ENCODE results near the gene TAX1BP1.
A peak's percentile ranks its signal among the peaks of the same experiment; 100 is the strongest.

Gene TAX1BP1

GRCh38 chr7:27871086-27871485 lies 131.1 kb downstream of the TAX1BP1 start:
- H3K4me3 ChIP-seq (ENCODE audit: low read depth, low read length): no peak overlapping the region
- no peak for DNase-seq (ENCODE audit: low read depth, low spot score)
- CTCF ChIA-PET: no interaction called here
- POLR2A ChIA-PET: no interaction called here
- TF ChIP-seq, protein P1, sequence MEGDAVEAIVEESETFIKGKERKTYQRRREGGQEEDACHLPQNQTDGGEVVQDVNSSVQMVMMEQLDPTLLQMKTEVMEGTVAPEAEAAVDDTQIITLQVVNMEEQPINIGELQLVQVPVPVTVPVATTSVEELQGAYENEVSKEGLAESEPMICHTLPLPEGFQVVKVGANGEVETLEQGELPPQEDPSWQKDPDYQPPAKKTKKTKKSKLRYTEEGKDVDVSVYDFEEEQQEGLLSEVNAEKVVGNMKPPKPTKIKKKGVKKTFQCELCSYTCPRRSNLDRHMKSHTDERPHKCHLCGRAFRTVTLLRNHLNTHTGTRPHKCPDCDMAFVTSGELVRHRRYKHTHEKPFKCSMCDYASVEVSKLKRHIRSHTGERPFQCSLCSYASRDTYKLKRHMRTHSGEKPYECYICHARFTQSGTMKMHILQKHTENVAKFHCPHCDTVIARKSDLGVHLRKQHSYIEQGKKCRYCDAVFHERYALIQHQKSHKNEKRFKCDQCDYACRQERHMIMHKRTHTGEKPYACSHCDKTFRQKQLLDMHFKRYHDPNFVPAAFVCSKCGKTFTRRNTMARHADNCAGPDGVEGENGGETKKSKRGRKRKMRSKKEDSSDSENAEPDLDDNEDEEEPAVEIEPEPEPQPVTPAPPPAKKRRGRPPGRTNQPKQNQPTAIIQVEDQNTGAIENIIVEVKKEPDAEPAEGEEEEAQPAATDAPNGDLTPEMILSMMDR (IDR thresholded peaks at IDR 0.05; ENCODE audit: insufficient read depth, low read length, missing control alignments): no peak

DNA sequence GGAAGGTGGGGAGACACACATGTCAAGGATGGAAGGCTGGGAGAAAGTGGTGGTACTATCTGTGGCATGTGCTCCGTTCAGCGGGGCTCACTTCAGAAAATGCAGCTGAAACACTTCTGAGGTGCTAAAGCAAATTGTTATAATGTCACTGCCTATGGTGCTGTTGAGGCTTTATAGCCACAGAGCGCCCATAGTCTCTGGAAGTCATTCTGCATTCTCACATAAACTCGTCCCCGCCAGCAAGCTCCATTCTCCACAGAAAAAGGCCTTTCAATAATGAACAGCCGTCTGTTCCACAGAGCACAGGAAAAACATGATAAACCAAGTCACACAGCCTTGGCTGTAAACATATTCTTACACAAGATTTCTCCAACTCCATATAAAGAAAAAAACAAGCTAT lies 131.9 kb downstream of the TAX1BP1 start:
- no peak overlapping the region for H3K4me3 ChIP-seq (ENCODE audit: low read depth, low read length)
- no peak for DNase-seq (ENCODE audit: low read depth, low spot score)
- CTCF ChIA-PET: interaction anchor here (0.7 to 1.0 kb wide), 2 partner anchors 12 to 127 kb away, joined by 3 read pairs; no protein-coding TSS in a partner anchor
- POLR2A ChIA-PET: no interaction called here
- TF ChIP-seq, protein P1 (IDR thresholded peaks at IDR 0.05; ENCODE audit: insufficient read depth, low read length, missing control alignments): no peak

DNA sequence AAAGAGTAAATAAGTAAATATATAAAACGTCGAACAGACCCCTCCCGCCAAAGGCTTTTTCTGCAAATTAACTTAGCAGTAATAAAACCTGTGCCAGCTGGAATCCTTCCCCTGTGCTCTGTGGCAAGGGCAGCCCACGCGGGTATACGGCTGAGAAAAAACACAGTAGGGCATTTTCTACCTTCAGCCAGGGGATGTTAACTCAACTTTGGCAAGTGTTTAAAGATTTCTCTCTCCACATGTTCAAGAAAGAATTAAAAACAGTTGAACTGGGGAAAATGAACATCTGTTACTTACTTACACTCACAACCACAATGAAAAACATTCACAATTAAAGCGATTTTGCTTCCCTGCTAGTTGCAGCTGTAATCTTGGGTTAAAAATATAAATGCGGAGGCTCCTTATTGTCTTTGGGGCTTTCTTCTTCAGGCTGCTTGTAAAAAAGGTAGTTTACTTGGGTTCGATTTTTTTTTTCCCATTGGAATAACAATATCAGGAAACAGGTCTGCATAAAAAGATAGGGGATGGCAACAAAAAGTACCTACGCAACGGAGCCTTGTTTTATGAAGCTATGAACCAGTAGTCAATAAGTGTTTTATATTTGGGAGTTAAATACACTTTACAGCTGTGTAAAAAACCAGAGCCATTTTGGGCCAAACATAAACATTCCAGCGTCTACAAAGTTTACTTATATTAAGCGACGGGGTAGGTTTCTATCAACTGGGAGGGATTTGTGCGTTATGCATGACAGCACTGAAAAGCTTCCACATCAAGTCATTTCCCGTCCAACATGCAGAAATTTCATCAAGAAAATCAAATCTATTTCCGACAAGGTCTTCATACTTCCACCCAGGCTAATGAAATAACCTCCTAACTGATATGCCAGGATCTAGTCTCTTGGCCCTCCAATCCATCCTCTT lies 132.7 kb downstream of the TAX1BP1 start:
- no peak overlapping the region for H3K4me3 ChIP-seq (ENCODE audit: low read depth, low read length)
- CTCF ChIA-PET: interaction anchor here (0.7 to 1.0 kb wide), 3 partner anchors 13 to 225 kb away, joined by 3 read pairs; no protein-coding TSS in a partner anchor
- TF ChIP-seq, protein P1 (IDR thresholded peaks at IDR 0.05; ENCODE audit: insufficient read depth, low read length, missing control alignments): no peak
- DNase-seq (ENCODE audit: low read depth, low spot score): no peak
- POLR2A ChIA-PET: no interaction called here

GRCh38 chr7:27873981-27874957 lies 134.3 kb downstream of the TAX1BP1 start:
- CTCF ChIA-PET: interaction anchor here (1.1 kb wide), 1 partner anchor 47 kb away, joined by 4 read pairs; no protein-coding TSS in a partner anchor
- DNase-seq (ENCODE audit: low read depth, low spot score): peak; percentile 24
- POLR2A ChIA-PET: no interaction called here
- no peak overlapping the region for H3K4me3 ChIP-seq (ENCODE audit: low read depth, low read length)
- TF ChIP-seq, protein P1 (IDR thresholded peaks at IDR 0.05; ENCODE audit: insufficient read depth, low read length, missing control alignments): no peak

GRCh38 chr7:27875061-27875460 lies 135.1 kb downstream of the TAX1BP1 start:
- no peak for DNase-seq (ENCODE audit: low read depth, low spot score)
- ChIA-PET CTCF (interaction anchor here (1.1 kb wide), 1 partner anchor 46 kb away, joined by 4 read pairs; no protein-coding TSS in a partner anchor), POLR2A (no interaction called here)
- TF ChIP-seq, protein P1 (IDR thresholded peaks at IDR 0.05; ENCODE audit: insufficient read depth, low read length, missing control alignments): no peak
- H3K4me3 ChIP-seq (ENCODE audit: low read depth, low read length): no peak overlapping the region
